ENCODE results near the gene WDR1. TPM values are rescaled to one million over a fixed set of nuclear protein-coding genes. Genes with fewer than 3 reads are reported as not detected.
A peak's percentile ranks its signal among the peaks of the same experiment; 100 is the strongest.

The WDR1 gene
- total RNA-seq, 1 experiment from 2014 or later = 246 TPM

- DNase-seq (ENCODE audit: unreplicated experiment) = no peak
- H3K4me3 Mint-ChIP-seq (ENCODE audit: unreplicated experiment) = no peak overlapping the region
- ChIA-PET POLR2A (interaction anchor here (0.7 to 1.4 kb wide), 3 partner anchors 241 to 1806 kb away, joined by 3 to 8 read pairs (median 3); no protein-coding TSS in a partner anchor), CTCF (interaction anchor here (0.5 to 24.6 kb wide), 10 partner anchors 8 to 1220 kb away, joined by 3 to 454 read pairs (median 8); no protein-coding TSS in a partner anchor)
- H3K4me1 Mint-ChIP-seq (ENCODE audit: insufficient read depth, unreplicated experiment) = peaks cover 6% of the 10 kb centered on the region
- BruUV-seq (replicated peaks) = no TSS peak
- no peak for TF ChIP-seq CTCF (IDR thresholded peaks at IDR 0.05; ENCODE audit: unreplicated experiment)
- H3K36me3 Mint-ChIP-seq (ENCODE audit: insufficient read depth, unreplicated experiment) = no peaks in the 10 kb centered on the region
- H3K9me3 Mint-ChIP-seq (ENCODE audit: unreplicated experiment) = no peaks in the 10 kb centered on the region
- no peaks in the 10 kb centered on the region for H3K27me3 Mint-ChIP-seq (ENCODE audit: insufficient read depth, unreplicated experiment)
- H3K27ac Mint-ChIP-seq (ENCODE audit: low read depth, unreplicated experiment) = no peak overlapping the region
- intact Hi-C loops (cut with micrococcal nuclease) = no loop called here
These were observed 45.9 kb upstream of the WDR1 start for GRCh38 chr4:10162341-10163000.

- Mint-ChIP-seq H3K27ac (ENCODE audit: low read depth, unreplicated experiment) (no peak overlapping the region), H3K4me3 (ENCODE audit: unreplicated experiment) (no peak overlapping the region), H3K27me3 (ENCODE audit: insufficient read depth, unreplicated experiment) (no peaks in the 10 kb centered on the region), H3K4me1 (ENCODE audit: insufficient read depth, unreplicated experiment) (peaks cover 6% of the 10 kb centered on the region), H3K9me3 (ENCODE audit: unreplicated experiment) (no peaks in the 10 kb centered on the region), H3K36me3 (ENCODE audit: insufficient read depth, unreplicated experiment) (no peaks in the 10 kb centered on the region)
- TF ChIP-seq CTCF (IDR thresholded peaks at IDR 0.05; ENCODE audit: unreplicated experiment) = no peak
- intact Hi-C loops (cut with micrococcal nuclease) = no loop called here
- POLR2A ChIA-PET = no interaction called here
- CTCF ChIA-PET = interaction anchor here (0.6 to 24.6 kb wide), 7 partner anchors 12 to 388 kb away, joined by 3 to 454 read pairs (median 9); no protein-coding TSS in a partner anchor
- DNase-seq (ENCODE audit: unreplicated experiment) = no peak
- BruUV-seq (replicated peaks) = no TSS peak
These were observed 45.2 kb upstream of the WDR1 start for GRCh38 chr4:10161840-10162239.

- DNase-seq (ENCODE audit: unreplicated experiment) = peak; percentile 36
- H3K27me3 Mint-ChIP-seq (ENCODE audit: insufficient read depth, unreplicated experiment) = no peaks in the 10 kb centered on the region
- no peak for TF ChIP-seq CTCF (IDR thresholded peaks at IDR 0.05; ENCODE audit: unreplicated experiment)
- H3K27ac Mint-ChIP-seq (ENCODE audit: low read depth, unreplicated experiment) = no peak overlapping the region
- intact Hi-C loops (cut with micrococcal nuclease) = no loop called here
- no peaks in the 10 kb centered on the region for H3K36me3 Mint-ChIP-seq (ENCODE audit: insufficient read depth, unreplicated experiment)
- H3K4me3 Mint-ChIP-seq (ENCODE audit: unreplicated experiment) = no peak overlapping the region
- H3K9me3 Mint-ChIP-seq (ENCODE audit: unreplicated experiment) = no peaks in the 10 kb centered on the region
- CTCF ChIA-PET = interaction anchor here (0.6 to 24.6 kb wide), 10 partner anchors 10 to 389 kb away, joined by 3 to 454 read pairs (median 6); no protein-coding TSS in a partner anchor
- H3K4me1 Mint-ChIP-seq (ENCODE audit: insufficient read depth, unreplicated experiment) = peaks cover 6% of the 10 kb centered on the region
- no TSS peak for BruUV-seq (replicated peaks)
- POLR2A ChIA-PET = no interaction called here
These were observed 44.5 kb upstream of the WDR1 start for GRCh38 chr4:10161146-10161545.

GRCh38 chr4:10160281-10160856 lies 43.8 kb upstream of the WDR1 start:
- Mint-ChIP-seq H3K27ac (ENCODE audit: low read depth, unreplicated experiment) (no peak overlapping the region), H3K4me1 (ENCODE audit: insufficient read depth, unreplicated experiment) (peaks cover 6% of the 10 kb centered on the region), H3K9me3 (ENCODE audit: unreplicated experiment) (no peaks in the 10 kb centered on the region), H3K36me3 (ENCODE audit: insufficient read depth, unreplicated experiment) (no peaks in the 10 kb centered on the region), H3K4me3 (ENCODE audit: unreplicated experiment) (no peak overlapping the region), H3K27me3 (ENCODE audit: insufficient read depth, unreplicated experiment) (no peaks in the 10 kb centered on the region)
- BruUV-seq (replicated peaks) = no TSS peak
- TF ChIP-seq CTCF (IDR thresholded peaks at IDR 0.05; ENCODE audit: unreplicated experiment) = no peak
- intact Hi-C loops (cut with micrococcal nuclease) = no loop called here
- CTCF ChIA-PET = interaction anchor here (0.6 to 24.6 kb wide), 16 partner anchors 9 to 398 kb away, joined by 3 to 454 read pairs (median 4); no protein-coding TSS in a partner anchor
- DNase-seq (ENCODE audit: unreplicated experiment) = peak; percentile 20
- POLR2A ChIA-PET = no interaction called here
